Ovary (tissue), 9 donors: Measurements from ENCODE around the gene NOL11. TPM values are rescaled to one million over a fixed set of nuclear protein-coding genes. Genes with fewer than 3 reads are reported as not detected.
"Not testable (repeated sequence)": the region's sequence is repeated elsewhere in the genome, so short reads cannot be mapped to it uniquely, and the experiment has no call there.

Experiments used
- DNase-seq, 5 donors: peaks; one replicate each; pipeline ENCODE4 v3.0.0-alpha.2; 2019 to 2020
- H3K27ac ChIP-seq, 2 donors: fragments of 200-600 bp; one replicate each; pipeline versions ENCODE4 v1.5.1 to v1.8.0; 2019 to 2022
- H3K27me3 ChIP-seq: fragments of 200-600 bp; one replicate; pipeline ENCODE4 v1.8.0; 2022
- H3K36me3 ChIP-seq: fragments of 200-600 bp; sonication (generic); one replicate; pipeline ENCODE4 v1.5.1; 2019
- H3K4me1 ChIP-seq: one replicate; pipeline ENCODE4 v1.8.1; 2013; ENCODE audit warnings: mild to moderate bottlenecking, moderate library complexity; ENCODE audit not compliant: insufficient read depth
- H3K4me3 ChIP-seq: fragments of 200-600 bp; sonication (generic); one replicate; pipeline ENCODE4 v1.5.1; 2017
- H3K9me3 ChIP-seq, 2 donors: fragments of 200-600 bp in 1 of 2; sonication (generic) in 1 of 2; one replicate each; pipeline versions ENCODE4 v1.5.1 to v1.8.1; 2013 to 2019; ENCODE audit warnings: mild to moderate bottlenecking in 1 of 2, moderate library complexity in 1 of 2
- CTCF ChIP-seq, 3 donors: fragments of 450-650 bp in 2 of 3; fragments of 200-600 bp in 1 of 3; IDR thresholded peaks; one replicate each; pipeline versions ENCODE4 v1.5.1 to v1.8.0; 2016 to 2022; ENCODE audit warnings: antibody characterized with exemption in 3 of 3, mild to moderate bottlenecking in 1 of 3
- EP300 ChIP-seq: sonication (generic); formaldehyde crosslinking; IDR thresholded peaks from one replicate; pipeline ENCODE4 v1.6.1; 2017; ENCODE audit warnings: antibody characterized with exemption
- POLR2A ChIP-seq: fragments of 450-650 bp; IDR thresholded peaks from one replicate; pipeline ENCODE4 v1.6.1; 2017; ENCODE audit warnings: antibody characterized with exemption, mild to moderate bottlenecking, moderate library complexity
- WGBS, 3 donors: extraction: QIAGEN DNeasy Blood & Tissue Kit in 1 of 3; methylation state at CpG; one replicate each; pipeline versions ENCODE4 v1.1.5 to v1.1.7; 2013 to 2017; 5-methylcytosine and 5-hydroxymethylcytosine counted together
- intact Hi-C, 4 donors: fragments of 100-400 bp; cut with DNase I; formaldehyde crosslinking; loops; one replicate each; pipeline versions ENCODE4 v1.11.0 to v1.15.1; 2022 to 2023
- polyA plus RNA-seq, 2 donors: library from polyadenylated mRNA; stranded (reverse); fragments of 200-250 nt in 1 of 2; fragments of 350-450 nt in 1 of 2; fragmentation: Illumina TruSeq in 1 of 2; extraction: RNeasy Lipid Tissue Mini Kit (QIAGEN cat#74804) in 1 of 2; gene quantifications; one replicate each; pipeline ENCODE4 v1.2.3, GENCODE V29; 2013 to 2014
- total RNA-seq, 7 donors: library from RNA; depleted of rRNA in 2 of 7; stranded (reverse); fragments of >200 nt in 2 of 7; fragmentation: NEBNext Ultra II Directional in 3 of 7; extraction: Animal tissue kit (Norgen Biotek cat#: 25700) in 3 of 7; gene quantifications; one replicate each; pipeline versions ENCODE4 v1.1.0 to v1.2.4, GENCODE V29; 2016 to 2023
- donor health status: DM: no; HTN: no; CAD: no; lungs with moderate emphysema.
- donor health status: DM: no; HTN: no; CAD: no.
- donor health status: Bipolar disorder and iron deficiency.
- donor health status: DM: yes; HTN: yes; CAD: no.
- donor health status: DM: no; HTN: no; CAD: no.
- donor health status: DM: yes; HTN: yes; CAD: no.

The NOL11 gene
- total and polyA plus RNA-seq, 9 donors, result 21.0 to 56.3 (median 32.2) TPM

GRCh38 chr17:67696853-67697498 lies 20.8 kb upstream of the NOL11 start:
- no peak for TF ChIP-seq CTCF (IDR thresholded peaks at IDR 0.05)
- 61 to 68% (median 66%) methylated on average over 4 of the region's 4 CpGs for WGBS, 3 donors
- no peaks in the 10 kb centered on the region for H3K4me1 ChIP-seq
- H3K9me3 ChIP-seq, result no peaks in the 10 kb centered on the region
- H3K27ac ChIP-seq, result no peak overlapping the region
- no peak overlapping the region for H3K4me3 ChIP-seq
- DNase-seq, result no peak
- H3K36me3 ChIP-seq, result no peaks in the 10 kb centered on the region
- no peaks in the 10 kb centered on the region for H3K27me3 ChIP-seq
- intact Hi-C loops, result no loop called here

DNA sequence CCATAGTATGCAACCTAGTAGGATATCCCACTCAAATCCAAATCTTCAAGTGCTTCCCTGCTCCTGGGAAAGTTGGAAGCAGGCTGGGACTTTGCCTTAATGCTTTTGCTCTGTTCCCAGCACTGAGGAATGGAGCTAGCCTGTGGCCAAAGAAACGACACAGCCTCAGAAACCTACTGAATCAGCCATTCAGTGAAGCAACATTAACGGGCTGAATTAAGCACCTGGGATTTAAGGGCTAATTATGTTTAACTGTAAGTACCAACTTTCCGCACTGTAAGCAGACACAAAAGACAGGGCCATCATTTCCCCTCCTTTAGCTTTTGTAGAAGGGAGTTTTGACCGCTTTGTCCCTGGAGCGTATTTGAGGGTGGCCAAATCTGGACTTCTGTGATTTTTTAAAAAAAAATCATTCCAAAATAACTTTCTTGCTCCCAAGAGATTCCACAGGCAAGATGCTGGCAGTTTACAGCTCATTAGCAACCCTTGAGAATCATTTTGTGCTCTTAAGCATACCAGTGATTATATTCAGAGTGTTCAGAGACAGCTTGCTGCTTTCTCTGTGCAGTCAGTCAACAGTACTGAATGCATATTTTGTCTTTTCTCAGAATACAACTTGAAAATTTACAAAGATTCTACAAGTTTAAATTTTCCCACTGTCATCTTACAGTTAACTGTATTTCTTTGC lies 17.6 kb upstream of the NOL11 start:
- H3K36me3 ChIP-seq, result no peaks in the 10 kb centered on the region
- no peaks in the 10 kb centered on the region for H3K27me3 ChIP-seq
- no peak overlapping the region for H3K27ac ChIP-seq
- WGBS, 3 donors, result 67 to 72% (median 68%) methylated on average over 5 of the region's 5 CpGs
- H3K9me3 ChIP-seq, result no peaks in the 10 kb centered on the region
- no peak for DNase-seq
- intact Hi-C loops, result no loop called here
- no peak for TF ChIP-seq CTCF (IDR thresholded peaks at IDR 0.05)
- TF ChIP-seq EP300, result no peak
- no peak for TF ChIP-seq POLR2A
- no peaks in the 10 kb centered on the region for H3K4me1 ChIP-seq
- no peak overlapping the region for H3K4me3 ChIP-seq

- Histone ChIP-seq H3K27me3 (no peaks in the 10 kb centered on the region), H3K9me3 (no peaks in the 10 kb centered on the region), H3K27ac (no peak overlapping the region), H3K4me3 (no peak overlapping the region), H3K36me3 (no peaks in the 10 kb centered on the region), H3K4me1 (no peaks in the 10 kb centered on the region)
- intact Hi-C loops, result no loop called here
- TF ChIP-seq EP300 (no peak), CTCF (IDR thresholded peaks at IDR 0.05) (no peak), POLR2A (no peak)
- WGBS, 3 donors, result 72 to 84% (median 79%) methylated on average over 1 of the region's 1 CpG
- DNase-seq, result no peak
These were observed 17.0 kb upstream of the NOL11 start for GRCh38 chr17:67700725-67701119.

- 90 to 92% (median 91%) methylated on average over 8 of the region's 8 CpGs for WGBS, 3 donors
- H3K9me3 ChIP-seq, DNase-seq: not testable (repeated sequence)
These were observed 14.9 kb upstream of the NOL11 start for GRCh38 chr17:67702861-67703260.

GRCh38 chr17:67707442-67707841 lies 10.3 kb upstream of the NOL11 start:
- Histone ChIP-seq H3K27me3 (no peaks in the 10 kb centered on the region), H3K4me3 (no peak overlapping the region), H3K27ac (no peak overlapping the region), H3K9me3 (no peaks in the 10 kb centered on the region), H3K4me1 (no peaks in the 10 kb centered on the region), H3K36me3 (no peaks in the 10 kb centered on the region)
- DNase-seq, result no peak
- intact Hi-C loops, result no loop called here
- 62 to 71% (median 71%) methylated on average over 2 of the region's 2 CpGs for WGBS, 3 donors
- TF ChIP-seq EP300 (no peak), CTCF (IDR thresholded peaks at IDR 0.05) (no peak), POLR2A (no peak)

More at GRCh38 chr17:67702861-67703260, 14.9 kb upstream of the NOL11 start:
- H3K36me3 ChIP-seq, H3K4me1 ChIP-seq, H3K27ac ChIP-seq, H3K4me3 ChIP-seq, H3K27me3 ChIP-seq, intact Hi-C loops: not testable (repeated sequence)
